Fibroblast of lung (primary cell): ENCODE measurements around the gene MT1B. TPM values are rescaled to one million over a fixed set of nuclear protein-coding genes. Genes with fewer than 3 reads are reported as not detected.

Experiments
- DNase-seq, 2 donors: peaks; one replicate each; pipeline versions ENCODE4 v3.0.0 to v3.0.0-alpha.2; 2010; ENCODE audit warnings: low read depth in 2 of 2
- H2AFZ ChIP-seq: 2 replicates; pipeline ENCODE4 v1.5.1; 2012; ENCODE audit warnings: low read length, control low read depth, inconsistent platforms
- H3K27ac ChIP-seq: 2 replicates; pipeline ENCODE4 v1.5.1; 2011; ENCODE audit warnings: low read length, control low read depth; ENCODE audit not compliant: insufficient read depth
- H3K27me3 ChIP-seq: 2 replicates; pipeline ENCODE4 v1.5.1; 2011; ENCODE audit warnings: mild to moderate bottlenecking, low read length; ENCODE audit not compliant: control insufficient read depth, insufficient read depth
- H3K36me3 ChIP-seq: 2 replicates; pipeline ENCODE4 v1.5.1; 2011; ENCODE audit warnings: low read length; ENCODE audit not compliant: control insufficient read depth, insufficient read depth
- H3K4me1 ChIP-seq: 2 replicates; pipeline ENCODE4 v1.5.1; 2011; ENCODE audit warnings: low read length; ENCODE audit not compliant: control insufficient read depth, insufficient read depth; ENCODE audit errors: extremely low read depth
- H3K4me2 ChIP-seq: 2 replicates; pipeline ENCODE4 v1.5.1; 2011; ENCODE audit warnings: low read length, control low read depth; ENCODE audit not compliant: insufficient read depth; ENCODE audit errors: extremely low read depth
- H3K4me3 ChIP-seq, 4 experiments: fragments of 200-600 bp in 1 of 4; sonication (generic) in 1 of 4; replicated peaks in 1 of 4; 2 replicates each; pipeline ENCODE4 v1.5.1; 2011 to 2016; ENCODE audit warnings: low read length in 4 of 4, low read depth in 3 of 4, mild to moderate bottlenecking in 3 of 4, control low read depth in 2 of 4, inconsistent platforms in 1 of 4, mixed read lengths in 1 of 4; ENCODE audit not compliant: insufficient read depth in 1 of 4; ENCODE audit errors: control extremely low read depth in 1 of 4
- H3K79me2 ChIP-seq: 2 replicates; pipeline ENCODE4 v1.5.1; 2012; ENCODE audit warnings: mild to moderate bottlenecking, low read length, inconsistent platforms; ENCODE audit not compliant: control insufficient read depth, insufficient read depth
- H3K9ac ChIP-seq: 2 replicates; pipeline ENCODE4 v1.5.1; 2011; ENCODE audit warnings: mild to moderate bottlenecking, low read length, control low read depth; ENCODE audit not compliant: insufficient read depth
- H3K9me3 ChIP-seq: 2 replicates; pipeline ENCODE4 v1.5.1; 2012; ENCODE audit warnings: low read depth, low read length; ENCODE audit not compliant: control insufficient read depth, insufficient read depth
- H4K20me1 ChIP-seq: 2 replicates; pipeline ENCODE4 v1.5.1; 2011; ENCODE audit warnings: low read length; ENCODE audit not compliant: control insufficient read depth, insufficient read depth; ENCODE audit errors: extremely low read depth
- EZH2 ChIP-seq: IDR thresholded peaks from 2 replicates; pipeline ENCODE4 v1.5.1; 2012; ENCODE audit warnings: low read length, control low read depth, mild to moderate bottlenecking; ENCODE audit errors: missing control alignments
- polyA plus RNA-seq, 2 donors: library from polyadenylated mRNA; depleted of rRNA in 1 of 2; stranded (reverse) in 1 of 2; unstranded in 1 of 2; fragments of >200 nt; gene quantifications; 2 replicates each; pipeline ENCODE4 v1.2.1, GENCODE V29; 2011 to 2012; ENCODE audit warnings: missing spikeins in 1 of 2
- total RNA-seq: library from RNA; depleted of rRNA; stranded (reverse); fragments of >200 nt; gene quantifications from 2 replicates; pipeline ENCODE4 v1.2.1, GENCODE V29; 2014
- TF ChIP-seq, protein P1 (sequence below), 2 donors: IDR thresholded peaks in 1 of 2; conservative IDR thresholded peaks in 1 of 2; 1 replicate in 1 of 2; 2 replicates in 1 of 2; pipeline ENCODE4 v1.5.1; 2011 to 2012; ENCODE audit warnings: low read length in 2 of 2, control low read depth in 1 of 2, inconsistent platforms in 1 of 2, low read depth in 1 of 2, mild to moderate bottlenecking in 1 of 2

Gene MT1B
- total and polyA plus RNA-seq, 2 donors (not counting 1 experiment from before 2014, with no cell fraction given), result not detected

DNA sequence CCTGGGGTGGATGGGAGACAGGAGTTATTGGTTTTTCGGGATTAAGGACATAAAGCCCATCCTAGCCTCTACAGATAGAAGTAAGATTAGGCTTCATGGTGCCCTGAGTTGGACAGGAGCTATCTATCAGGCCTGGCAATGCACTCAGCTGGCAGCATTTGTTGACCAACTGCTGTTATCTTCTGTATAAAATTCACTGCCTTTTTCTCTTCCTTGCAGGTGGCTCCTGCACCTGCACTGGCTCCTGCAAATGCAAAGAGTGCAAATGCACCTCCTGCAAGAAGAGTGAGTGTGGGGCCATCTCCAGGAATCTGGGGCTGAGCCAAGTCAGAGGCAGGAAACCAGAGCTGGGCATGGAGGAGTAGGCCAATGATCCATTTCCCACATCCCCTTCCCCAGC, 12.6 kb upstream of the MT1B start:
- Histone ChIP-seq H3K27ac (no peak overlapping the region), H3K4me2 (no peak overlapping the region), H3K36me3 (no peaks in the 10 kb centered on the region), H3K9ac (no peak overlapping the region), H4K20me1 (no peaks in the 10 kb centered on the region), H3K4me1 (no peaks in the 10 kb centered on the region), H3K79me2 (no peaks in the 10 kb centered on the region), H3K9me3 (no peaks in the 10 kb centered on the region), H3K27me3 (peaks cover 5% of the 10 kb centered on the region), H2AFZ (no peak overlapping the region), H3K4me3 (no peak overlapping the region)
- TF ChIP-seq, protein P1, sequence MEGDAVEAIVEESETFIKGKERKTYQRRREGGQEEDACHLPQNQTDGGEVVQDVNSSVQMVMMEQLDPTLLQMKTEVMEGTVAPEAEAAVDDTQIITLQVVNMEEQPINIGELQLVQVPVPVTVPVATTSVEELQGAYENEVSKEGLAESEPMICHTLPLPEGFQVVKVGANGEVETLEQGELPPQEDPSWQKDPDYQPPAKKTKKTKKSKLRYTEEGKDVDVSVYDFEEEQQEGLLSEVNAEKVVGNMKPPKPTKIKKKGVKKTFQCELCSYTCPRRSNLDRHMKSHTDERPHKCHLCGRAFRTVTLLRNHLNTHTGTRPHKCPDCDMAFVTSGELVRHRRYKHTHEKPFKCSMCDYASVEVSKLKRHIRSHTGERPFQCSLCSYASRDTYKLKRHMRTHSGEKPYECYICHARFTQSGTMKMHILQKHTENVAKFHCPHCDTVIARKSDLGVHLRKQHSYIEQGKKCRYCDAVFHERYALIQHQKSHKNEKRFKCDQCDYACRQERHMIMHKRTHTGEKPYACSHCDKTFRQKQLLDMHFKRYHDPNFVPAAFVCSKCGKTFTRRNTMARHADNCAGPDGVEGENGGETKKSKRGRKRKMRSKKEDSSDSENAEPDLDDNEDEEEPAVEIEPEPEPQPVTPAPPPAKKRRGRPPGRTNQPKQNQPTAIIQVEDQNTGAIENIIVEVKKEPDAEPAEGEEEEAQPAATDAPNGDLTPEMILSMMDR (conservative IDR thresholded peaks at IDR 0.05 in 1 of 2, IDR thresholded peaks at IDR 0.05 in 1 of 2; ENCODE audit: low read depth in 1 of 2, low read length in 2 of 2), result no peak
- no peak for TF ChIP-seq EZH2
- no peak for DNase-seq

DNA sequence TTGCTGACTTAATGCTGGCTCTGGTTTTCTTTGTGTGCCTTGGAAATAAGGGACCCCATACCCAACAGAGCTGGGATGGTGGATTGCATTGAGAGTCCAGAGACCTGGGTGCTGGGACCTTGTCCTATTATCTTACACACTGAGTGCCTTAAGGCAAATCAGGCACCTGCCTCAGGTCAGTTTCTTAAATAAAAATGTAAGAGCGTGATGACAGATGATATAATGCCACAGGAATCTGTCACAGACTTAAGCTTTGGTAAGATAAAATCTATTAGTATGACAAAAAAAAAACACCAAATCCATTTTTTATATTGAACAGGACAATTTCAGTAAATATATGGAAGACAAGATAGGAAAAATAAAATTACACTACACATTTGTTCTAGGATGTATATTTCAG, 11.6 kb upstream of the MT1B start:
- Histone ChIP-seq H4K20me1 (no peaks in the 10 kb centered on the region), H3K27me3 (peaks cover 5% of the 10 kb centered on the region), H3K9me3 (no peaks in the 10 kb centered on the region), H3K36me3 (no peaks in the 10 kb centered on the region), H2AFZ (no peak overlapping the region), H3K4me2 (no peak overlapping the region), H3K9ac (no peak overlapping the region), H3K27ac (no peak overlapping the region), H3K79me2 (no peaks in the 10 kb centered on the region), H3K4me1 (no peaks in the 10 kb centered on the region), H3K4me3 (no peak overlapping the region)
- DNase-seq, result no peak
- TF ChIP-seq, protein P1 (conservative IDR thresholded peaks at IDR 0.05 in 1 of 2, IDR thresholded peaks at IDR 0.05 in 1 of 2; ENCODE audit: low read depth in 1 of 2, low read length in 2 of 2), result no peak
- no peak for TF ChIP-seq EZH2

DNA sequence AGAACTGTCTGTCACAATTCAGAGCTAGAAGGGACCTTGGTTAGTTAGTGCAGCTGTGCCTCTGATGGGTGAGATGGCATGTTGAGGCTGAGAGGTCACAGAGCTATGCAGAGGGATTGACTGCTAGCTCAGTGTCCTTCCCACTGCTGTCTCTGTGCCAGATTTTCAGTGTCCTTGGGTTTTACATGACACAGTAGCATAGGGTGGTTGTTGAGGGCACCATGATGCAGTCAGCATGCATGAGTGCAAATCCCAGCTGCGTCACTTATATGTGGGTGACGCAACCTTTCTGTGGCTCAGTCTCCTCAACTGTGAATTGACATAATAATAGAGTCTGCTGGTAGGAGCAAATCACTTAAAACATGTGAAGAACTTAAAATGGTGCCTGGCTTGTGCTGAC, 10.5 kb upstream of the MT1B start:
- H3K4me3 ChIP-seq, result no peak overlapping the region
- no peaks in the 10 kb centered on the region for H3K36me3 ChIP-seq
- no peak overlapping the region for H2AFZ ChIP-seq
- H3K9ac ChIP-seq, result no peak overlapping the region
- TF ChIP-seq EZH2, result no peak
- TF ChIP-seq, protein P1 (conservative IDR thresholded peaks at IDR 0.05 in 1 of 2, IDR thresholded peaks at IDR 0.05 in 1 of 2; ENCODE audit: low read depth in 1 of 2, low read length in 2 of 2), result no peak
- H3K27me3 ChIP-seq, result peaks cover 15% of the 10 kb centered on the region
- no peaks in the 10 kb centered on the region for H3K79me2 ChIP-seq
- no peaks in the 10 kb centered on the region for H3K9me3 ChIP-seq
- DNase-seq, result no peak
- H4K20me1 ChIP-seq, result no peaks in the 10 kb centered on the region
- H3K27ac ChIP-seq, result no peak overlapping the region
- H3K4me2 ChIP-seq, result no peak overlapping the region
- no peaks in the 10 kb centered on the region for H3K4me1 ChIP-seq
